WERI-Rb-1 (cell line): ENCODE results near the gene AGBL1.

Source experiments
- DNase-seq: peaks from one replicate; pipeline ENCODE4 v3.0.0-alpha.2; 2020
- H3K27ac ChIP-seq: fragments of 250-450 bp; sonication (Bioruptor Pico); 2 replicates; pipeline ENCODE4 v1.5.1; 2020; ENCODE audit warnings: mild to moderate bottlenecking, moderate library complexity
- H3K27me3 ChIP-seq: fragments of 250-450 bp; sonication (Bioruptor Pico); 2 replicates; pipeline ENCODE4 v1.5.1; 2021; ENCODE audit warnings: mild to moderate bottlenecking, low read depth, moderate library complexity; ENCODE audit not compliant: insufficient read depth, severe bottlenecking
- H3K36me3 ChIP-seq: fragments of 250-450 bp; sonication (Bioruptor Pico); 2 replicates; pipeline ENCODE4 v1.5.1; 2020; ENCODE audit warnings: mild to moderate bottlenecking, moderate library complexity
- H3K4me3 ChIP-seq: 2 replicates; pipeline ENCODE4 v1.5.1; 2011; ENCODE audit warnings: low read depth, mild to moderate bottlenecking, control low read depth, low read length
- H3K9me3 ChIP-seq: fragments of 250-450 bp; sonication (Bioruptor Pico); 2 replicates; pipeline ENCODE4 v1.5.1; 2021; ENCODE audit warnings: mild to moderate bottlenecking, moderate library complexity; ENCODE audit not compliant: severe bottlenecking
- CTCF ChIP-seq: IDR thresholded peaks from 2 replicates; pipeline ENCODE4 v1.5.1; 2011; ENCODE audit warnings: low read depth, mild to moderate bottlenecking, control low read depth, inconsistent platforms, low read length

Gene AGBL1

GRCh38 chr15:86489981-86490380, 410.3 kb downstream of the AGBL1 start:
- H3K4me3 ChIP-seq: no peak overlapping the region
- DNase-seq: no peak
- H3K27ac ChIP-seq: no peak overlapping the region
- no peaks in the 10 kb centered on the region for H3K9me3 ChIP-seq
- H3K27me3 ChIP-seq: peaks cover 28% of the 10 kb centered on the region
- no peak for TF ChIP-seq CTCF
- H3K36me3 ChIP-seq: no peaks in the 10 kb centered on the region

DNA sequence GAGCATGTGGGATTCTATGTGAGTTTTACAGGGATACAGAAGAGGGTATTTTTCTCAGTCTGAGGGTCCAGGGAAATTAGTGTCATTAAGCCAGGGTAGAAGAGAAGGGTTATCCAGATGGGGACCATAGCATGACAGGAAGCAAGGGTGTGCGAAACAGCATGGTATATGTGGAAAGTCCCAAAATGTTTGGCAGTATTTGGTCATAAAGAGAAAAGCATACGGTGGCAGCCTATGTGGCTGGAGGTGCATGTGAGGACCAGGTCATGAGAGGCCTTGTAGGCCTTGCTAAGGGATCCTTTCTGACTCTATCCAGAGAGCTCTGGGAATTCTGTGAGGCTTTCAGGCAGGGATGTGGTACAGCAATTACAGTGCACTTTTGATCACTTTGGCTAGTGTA, 411.4 kb downstream of the AGBL1 start:
- H3K27ac ChIP-seq: no peak overlapping the region
- peaks cover 22% of the 10 kb centered on the region for H3K27me3 ChIP-seq
- no peaks in the 10 kb centered on the region for H3K36me3 ChIP-seq
- no peaks in the 10 kb centered on the region for H3K9me3 ChIP-seq
- no peak for TF ChIP-seq CTCF
- DNase-seq: no peak
- H3K4me3 ChIP-seq: no peak overlapping the region

- Histone ChIP-seq H3K36me3 (no peaks in the 10 kb centered on the region), H3K27me3 (peaks cover 9% of the 10 kb centered on the region), H3K9me3 (no peaks in the 10 kb centered on the region), H3K4me3 (no peak overlapping the region), H3K27ac (no peak overlapping the region)
- no peak for DNase-seq
- no peak for TF ChIP-seq CTCF
Measured at GRCh38 chr15:86493884-86494283, 414.2 kb downstream of the AGBL1 start.

GRCh38 chr15:86494475-86494874, 414.8 kb downstream of the AGBL1 start:
- no peak overlapping the region for H3K4me3 ChIP-seq
- peaks cover 8% of the 10 kb centered on the region for H3K27me3 ChIP-seq
- H3K36me3 ChIP-seq: no peaks in the 10 kb centered on the region
- no peak for DNase-seq
- H3K9me3 ChIP-seq: no peaks in the 10 kb centered on the region
- no peak for TF ChIP-seq CTCF
- no peak overlapping the region for H3K27ac ChIP-seq

DNA sequence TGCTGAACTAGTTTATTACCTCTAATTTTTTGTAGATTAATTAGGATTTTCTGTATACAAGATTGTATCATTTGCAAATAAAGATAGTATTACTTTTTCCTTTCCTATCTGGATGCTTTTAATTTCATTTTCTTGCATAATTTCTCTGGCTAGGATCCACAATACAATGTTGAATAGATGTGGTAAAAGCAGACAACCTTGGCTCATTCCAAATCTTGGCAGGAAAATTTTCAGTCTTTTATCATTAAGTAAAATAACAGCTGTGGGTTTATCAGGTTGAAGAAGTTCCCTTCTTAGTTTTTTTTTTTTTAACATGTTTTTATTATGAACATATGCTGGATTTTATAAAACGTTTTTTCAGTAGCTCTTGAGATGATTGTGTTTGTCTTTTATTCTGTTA, 422.6 kb downstream of the AGBL1 start:
- Histone ChIP-seq H3K27me3 (peaks cover 33% of the 10 kb centered on the region), H3K27ac (no peak overlapping the region), H3K9me3 (no peaks in the 10 kb centered on the region), H3K36me3 (no peaks in the 10 kb centered on the region), H3K4me3 (no peak overlapping the region)
- no peak for DNase-seq
- TF ChIP-seq CTCF: no peak

- no peak for TF ChIP-seq CTCF
- H3K4me3 ChIP-seq: no peak overlapping the region
- H3K9me3 ChIP-seq: no peaks in the 10 kb centered on the region
- H3K36me3 ChIP-seq: no peaks in the 10 kb centered on the region
- peaks cover 19% of the 10 kb centered on the region for H3K27me3 ChIP-seq
- no peak overlapping the region for H3K27ac ChIP-seq
- no peak for DNase-seq
Measured at GRCh38 chr15:86505951-86506350, 426.3 kb downstream of the AGBL1 start.
